Right cardiac atrium (tissue), 5 donors: ENCODE results near the gene MYO1F. TPM values are rescaled to one million over a fixed set of nuclear protein-coding genes. Genes with fewer than 3 reads are reported as not detected.

Experiments used
- ATAC-seq, 2 donors: fragments of 200-7000 bp; cut with Tn5 transposase; one replicate each; pipeline versions ENCODE4 v1.8.0 to v1.9.1; 2020; ENCODE audit warnings: moderate library complexity in 2 of 2, mild to moderate bottlenecking in 1 of 2
- DNase-seq, 3 donors: peaks; one replicate each; pipeline ENCODE4 v3.0.0-alpha.2; 2020
- H3K27ac ChIP-seq: one replicate; pipeline ENCODE4 v1.5.1; 2013; ENCODE audit warnings: mild to moderate bottlenecking, low read length, control low read depth, moderate library complexity
- H3K27me3 ChIP-seq: one replicate; pipeline ENCODE4 v1.6.1; 2013; ENCODE audit not compliant: control insufficient read depth, insufficient read depth
- H3K4me1 ChIP-seq: one replicate; pipeline ENCODE4 v1.6.1; 2013; ENCODE audit warnings: low read length; ENCODE audit not compliant: control insufficient read depth, insufficient read depth
- H3K4me3 ChIP-seq: one replicate; pipeline ENCODE4 v1.5.1; 2013; ENCODE audit warnings: low read length, control low read depth
- H3K9me3 ChIP-seq: one replicate; pipeline ENCODE4 v1.6.1; 2013; ENCODE audit warnings: low read length; ENCODE audit not compliant: control insufficient read depth
- WGBS: extraction: QIAGEN DNeasy Blood & Tissue Kit; methylation state at CpG from one replicate; pipeline ENCODE4 v1.1.7; 2013; 5-methylcytosine and 5-hydroxymethylcytosine counted together
- intact Hi-C, 4 donors: fragments of 100-400 bp; cut with DNase I; formaldehyde crosslinking; loops; one replicate each; pipeline versions ENCODE4 v1.11.0 to v1.14.0; 2022 to 2023
- polyA plus RNA-seq: library from polyadenylated mRNA; stranded (reverse); fragments of 200-250 nt; gene quantifications from one replicate; pipeline ENCODE4 v1.2.3, GENCODE V29; 2013
- total RNA-seq, 4 donors: library from RNA; stranded (reverse); fragmentation: NEBNext Ultra II Directional; extraction: Animal tissue kit (Norgen Biotek cat#: 25700); gene quantifications; one replicate each; pipeline ENCODE4 v1.2.1, GENCODE V29; 2021
- donor health status: healthy with polysubstance abuse.
- donor health status: DM: no; HTN: yes; CAD: no.
- donor health status: DM: no; HTN: no; CAD: no.
- donor health status: DM: no; HTN: yes; CAD: no; lungs with severe emphysema.
- donor health status: DM: yes; HTN: yes; CAD: no.

The MYO1F gene
- total and polyA plus RNA-seq, 5 donors = 9.3 to 23.2 (median 11.6) TPM

- no peak overlapping the region for H3K4me3 ChIP-seq
- no peak overlapping the region for H3K27ac ChIP-seq
- no peaks in the 10 kb centered on the region for H3K27me3 ChIP-seq
- intact Hi-C loops = no loop called here
- DNase-seq (no peak), ATAC-seq (no peak)
- WGBS = 92% methylated on average over 2 of the region's 2 CpGs
- H3K9me3 ChIP-seq = peaks cover 2% of the 10 kb centered on the region
- no peaks in the 10 kb centered on the region for H3K4me1 ChIP-seq
Observed at GRCh38 chr19:8600064-8600463, 22.8 kb upstream of the MYO1F start.

GRCh38 chr19:8596168-8596567 lies 18.9 kb upstream of the MYO1F start:
- ATAC-seq (no peak), DNase-seq (peak in 1 of 3 donors; percentile 46)
- intact Hi-C loops = no loop called here

GRCh38 chr19:8595651-8596050 lies 18.4 kb upstream of the MYO1F start:
- no peaks in the 10 kb centered on the region for H3K9me3 ChIP-seq
- intact Hi-C loops = no loop called here
- ATAC-seq (no peak), DNase-seq (peak in 1 of 3 donors; percentile 63)
- H3K27me3 ChIP-seq = no peaks in the 10 kb centered on the region
- H3K4me3 ChIP-seq = no peak overlapping the region
- no peak overlapping the region for H3K27ac ChIP-seq
- H3K4me1 ChIP-seq = no peaks in the 10 kb centered on the region
- 79% methylated on average over 15 of the region's 15 CpGs for WGBS

More at GRCh38 chr19:8596168-8596567, 18.9 kb upstream of the MYO1F start:
- H3K9me3 ChIP-seq = no peaks in the 10 kb centered on the region
- no peak overlapping the region for H3K27ac ChIP-seq
- no peaks in the 10 kb centered on the region for H3K4me1 ChIP-seq
- no peaks in the 10 kb centered on the region for H3K27me3 ChIP-seq
- WGBS = 88% methylated on average over 23 of the region's 23 CpGs
- no peak overlapping the region for H3K4me3 ChIP-seq

GRCh38 chr19:8593931-8594330 lies 16.7 kb upstream of the MYO1F start:
- WGBS = 84% methylated on average over 2 of the region's 2 CpGs
- intact Hi-C loops = no loop called here

GRCh38 chr19:8592231-8593009 lies 15.2 kb upstream of the MYO1F start:
- Histone ChIP-seq H3K27me3 (no peaks in the 10 kb centered on the region), H3K9me3 (no peaks in the 10 kb centered on the region), H3K4me1 (no peaks in the 10 kb centered on the region), H3K27ac (no peak overlapping the region), H3K4me3 (peak overlapping the region; percentile 8)
- ATAC-seq (peak; percentile 91 to 93), DNase-seq (peak; percentile 99 to 100 (median 99))
- WGBS = under 1% methylated on average over 55 of the region's 55 CpGs
- intact Hi-C loops = no loop called here

More at GRCh38 chr19:8593931-8594330, 16.7 kb upstream of the MYO1F start:
- no peaks in the 10 kb centered on the region for H3K4me1 ChIP-seq
- H3K9me3 ChIP-seq = no peaks in the 10 kb centered on the region
- DNase-seq (peak in 1 of 3 donors; percentile 8), ATAC-seq (no peak)
- no peak overlapping the region for H3K4me3 ChIP-seq
- no peaks in the 10 kb centered on the region for H3K27me3 ChIP-seq
- no peak overlapping the region for H3K27ac ChIP-seq

- ATAC-seq = no peak
- peak in 2 of 3 donors; percentile 39 to 57 for DNase-seq
- 89% methylated on average over 32 of the region's 32 CpGs for WGBS
- Histone ChIP-seq H3K4me3 (no peak overlapping the region), H3K9me3 (no peaks in the 10 kb centered on the region), H3K27me3 (no peaks in the 10 kb centered on the region), H3K4me1 (no peaks in the 10 kb centered on the region), H3K27ac (no peak overlapping the region)
- intact Hi-C loops = no loop called here
Observed at GRCh38 chr19:8589177-8589714, 12.0 kb upstream of the MYO1F start.

- ATAC-seq = peak in 1 of 2 donors; percentile 21
- WGBS = 77% methylated on average over 34 of the region's 34 CpGs
- Histone ChIP-seq H3K4me1 (no peaks in the 10 kb centered on the region), H3K27me3 (no peaks in the 10 kb centered on the region), H3K9me3 (no peaks in the 10 kb centered on the region), H3K4me3 (no peak overlapping the region), H3K27ac (no peak overlapping the region)
- peak; percentile 55 to 79 (median 78) for DNase-seq
- intact Hi-C loops = no loop called here
Observed at GRCh38 chr19:8585894-8586750, 8.9 kb upstream of the MYO1F start.

GRCh38 chr19:8584965-8585893 lies 8.0 kb upstream of the MYO1F start:
- WGBS = 81% methylated on average over 71 of the region's 71 CpGs
- Histone ChIP-seq H3K27ac (no peak overlapping the region), H3K27me3 (no peaks in the 10 kb centered on the region), H3K9me3 (no peaks in the 10 kb centered on the region), H3K4me1 (no peaks in the 10 kb centered on the region), H3K4me3 (no peak overlapping the region)
- ATAC-seq (peak; percentile 2 to 3), DNase-seq (peak in 2 of 3 donors; percentile 46 to 61)
- intact Hi-C loops = no loop called here

- Histone ChIP-seq H3K27ac (no peak overlapping the region), H3K9me3 (no peaks in the 10 kb centered on the region), H3K4me3 (no peak overlapping the region), H3K27me3 (no peaks in the 10 kb centered on the region), H3K4me1 (no peaks in the 10 kb centered on the region)
- DNase-seq = peak; percentile 82 to 92 (median 92)
- peak; percentile 60 to 65 for ATAC-seq
- intact Hi-C loops = no loop called here
- 4% methylated on average over 21 of the region's 21 CpGs for WGBS
Observed at GRCh38 chr19:8580710-8581281, 3.6 kb upstream of the MYO1F start.
